ENCODE measurements around the gene MMRN1.

MMRN1 gene

DNA sequence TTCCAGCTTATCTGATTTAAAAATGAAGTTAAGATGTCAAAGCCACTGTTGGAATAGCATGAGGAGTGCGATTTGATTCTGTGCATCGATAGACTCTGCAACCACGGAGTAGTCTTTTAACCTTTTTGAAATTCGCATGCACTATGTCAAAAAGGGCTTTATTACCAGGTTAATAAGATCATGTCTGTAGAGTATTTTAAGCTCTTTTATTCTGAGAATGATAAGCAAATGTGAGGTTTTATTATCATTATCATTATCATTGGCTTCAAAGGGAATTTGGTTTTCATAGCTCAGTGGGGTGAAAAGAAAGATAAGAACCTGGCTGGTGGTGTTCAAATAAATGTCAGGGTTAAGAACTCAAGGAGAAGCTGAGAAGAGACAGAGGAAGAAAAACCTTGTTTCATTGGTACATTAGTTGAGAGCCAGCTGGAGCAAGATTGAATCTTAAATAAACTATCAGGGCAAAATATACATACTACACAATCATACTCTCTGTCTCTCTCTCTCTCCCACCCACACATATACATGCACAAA lies 102.6 kb downstream of the MMRN1 start:
- no peak for DNase-seq

DNA sequence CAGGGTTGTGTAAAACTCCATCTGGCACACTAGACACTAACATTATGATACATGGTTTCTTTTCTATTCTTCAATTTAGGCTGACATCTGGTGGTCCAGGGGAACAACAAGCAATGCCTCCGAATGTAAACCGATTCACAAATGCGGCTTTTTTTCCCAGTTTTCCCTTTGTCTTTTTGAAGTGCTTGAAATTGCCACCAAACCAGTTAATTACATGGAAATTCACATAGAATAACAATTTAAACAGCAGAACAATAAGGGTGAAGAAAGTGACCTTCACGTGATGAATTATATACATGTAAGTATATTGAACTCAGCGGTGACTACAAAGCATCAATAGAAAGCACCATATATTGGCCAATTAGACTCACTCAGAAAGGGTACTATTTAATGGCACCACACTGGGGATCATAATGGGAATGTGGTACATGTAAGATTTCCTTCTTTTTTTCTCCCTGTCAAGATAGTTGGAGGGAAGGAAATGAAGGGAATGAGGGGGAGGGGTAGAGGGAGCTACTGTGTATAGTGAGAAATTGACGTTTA lies 103.9 kb downstream of the MMRN1 start:
- DNase-seq, result no peak

DNA sequence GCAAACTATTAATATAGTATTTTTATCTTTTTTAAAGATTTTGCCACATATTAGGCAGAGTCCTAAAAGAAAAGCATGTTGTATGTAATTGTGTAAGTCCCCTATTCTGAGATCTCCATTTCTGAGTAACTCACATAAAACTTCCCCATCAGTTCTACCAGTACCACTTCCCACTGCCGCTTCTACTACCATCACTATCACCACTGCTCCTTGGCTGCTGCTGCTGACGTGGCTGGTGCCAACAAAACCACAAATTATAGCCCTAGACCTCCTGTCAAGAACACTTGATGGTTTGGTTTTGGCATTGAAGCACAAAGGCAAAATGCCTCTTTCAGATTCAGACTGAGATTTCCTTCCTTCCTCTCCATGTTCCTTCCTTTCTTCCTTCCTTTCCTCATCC lies 106.4 kb downstream of the MMRN1 start:
- DNase-seq, result no peak

DNA sequence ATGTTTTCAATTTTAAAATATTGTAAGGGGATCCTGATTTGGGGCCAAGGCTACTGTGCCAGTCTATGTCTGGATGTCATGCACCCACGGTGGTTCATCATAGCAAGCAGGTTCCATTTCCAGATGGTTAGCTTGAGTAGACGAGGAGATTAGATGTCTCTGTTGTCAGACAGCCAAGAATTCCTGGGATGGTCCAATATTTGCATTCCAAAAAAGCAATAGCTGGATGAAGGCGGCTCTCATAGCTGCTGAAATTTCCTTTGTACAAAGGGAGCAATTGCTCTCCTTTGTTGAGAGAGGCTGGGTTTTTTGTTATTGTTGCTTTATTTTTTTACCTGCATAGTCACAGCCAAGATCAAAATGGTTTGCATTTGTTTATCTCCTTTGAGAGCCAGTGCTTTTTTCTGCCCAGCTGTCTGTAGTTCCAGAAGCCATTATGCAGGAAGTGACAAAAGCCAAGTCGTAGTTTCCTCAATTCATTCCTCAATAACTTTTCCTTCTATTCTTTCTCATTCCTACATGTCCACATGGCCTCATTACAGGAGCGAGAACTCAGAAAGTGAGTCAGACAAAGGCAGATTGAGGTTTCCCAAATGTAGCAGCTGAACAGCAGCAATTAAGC lies 107.9 kb downstream of the MMRN1 start:
- DNase-seq, result no peak
